Osteocyte (in vitro differentiated cells): ENCODE data around the gene SEPTIN2. TPM values are rescaled to one million over a fixed set of nuclear protein-coding genes. Genes with fewer than 3 reads are reported as not detected.
A peak's percentile ranks its signal among the peaks of the same experiment; 100 is the strongest.

Experiments used
- DNase-seq: peaks from one replicate; pipeline ENCODE4 v3.0.0; 2021; ENCODE audit warnings: mixed read lengths; ENCODE audit not compliant: unreplicated experiment; ENCODE audit errors: extremely low spot score
- H3K27ac Mint-ChIP-seq: one replicate; pipeline ENCODE4 v1.8.0; 2021; ENCODE audit warnings: mild to moderate bottlenecking, mixed read lengths; ENCODE audit not compliant: unreplicated experiment
- H3K27me3 Mint-ChIP-seq: one replicate; pipeline ENCODE4 v1.8.0; 2021; ENCODE audit warnings: mixed read lengths; ENCODE audit not compliant: unreplicated experiment
- H3K36me3 Mint-ChIP-seq: one replicate; pipeline ENCODE4 v1.8.0; 2021; ENCODE audit warnings: mixed read lengths; ENCODE audit not compliant: unreplicated experiment
- H3K4me1 Mint-ChIP-seq: one replicate; pipeline ENCODE4 v1.8.0; 2021; ENCODE audit warnings: mixed read lengths; ENCODE audit not compliant: unreplicated experiment
- H3K4me3 Mint-ChIP-seq: one replicate; pipeline ENCODE4 v1.8.0; 2021; ENCODE audit warnings: mild to moderate bottlenecking, moderate library complexity, mixed read lengths; ENCODE audit not compliant: unreplicated experiment
- H3K9me3 Mint-ChIP-seq: one replicate; pipeline ENCODE4 v1.8.0; 2021; ENCODE audit warnings: mixed read lengths; ENCODE audit not compliant: unreplicated experiment
- CTCF ChIP-seq: fragments of 200-600 bp; sonication (generic); IDR thresholded peaks from 2 replicates; pipeline ENCODE4 v1.5.0; 2021; ENCODE audit warnings: antibody characterized with exemption, mild to moderate bottlenecking, moderate library complexity
- total RNA-seq: library from RNA; stranded (reverse); gene quantifications from 2 replicates; pipeline ENCODE4 v1.2.1, GENCODE V29; 2021

The SEPTIN2 gene
- total RNA-seq, 1 donor from 2014 or later: 547 TPM

DNA sequence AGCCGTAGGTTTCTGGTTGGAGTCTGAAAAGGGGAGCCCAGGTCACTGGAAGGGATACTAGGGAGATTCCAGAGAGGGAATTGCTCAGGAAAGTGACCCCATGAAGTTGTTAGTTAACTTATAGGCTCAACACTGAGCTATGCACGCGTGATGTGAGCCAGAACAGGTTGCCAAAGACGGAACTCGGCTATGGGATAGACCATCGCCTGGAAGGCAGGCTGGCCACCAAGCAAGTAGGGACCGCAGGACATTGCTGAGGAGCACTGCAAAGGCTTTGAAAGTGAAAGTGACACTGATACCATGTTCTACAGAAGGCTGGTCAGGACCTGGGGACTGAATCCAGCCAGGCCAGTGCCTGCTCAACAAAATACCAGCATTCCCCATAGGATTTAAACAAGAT is 47.7 kb downstream of the SEPTIN2 start:
- DNase-seq: no peak
- H3K4me3 Mint-ChIP-seq: peak overlapping the region; percentile 23
- H3K4me1 Mint-ChIP-seq: peaks cover 37% of the 10 kb centered on the region
- TF ChIP-seq CTCF: no peak
- peaks cover 3% of the 10 kb centered on the region for H3K36me3 Mint-ChIP-seq
- H3K27ac Mint-ChIP-seq: no peak overlapping the region
- no peaks in the 10 kb centered on the region for H3K27me3 Mint-ChIP-seq
- no peaks in the 10 kb centered on the region for H3K9me3 Mint-ChIP-seq

GRCh38 chr2:241364781-241365180 is 49.1 kb downstream of the SEPTIN2 start:
- no peaks in the 10 kb centered on the region for H3K9me3 Mint-ChIP-seq
- no peaks in the 10 kb centered on the region for H3K27me3 Mint-ChIP-seq
- peaks cover 40% of the 10 kb centered on the region for H3K4me1 Mint-ChIP-seq
- peaks cover 3% of the 10 kb centered on the region for H3K36me3 Mint-ChIP-seq
- H3K4me3 Mint-ChIP-seq: no peak overlapping the region
- no peak for TF ChIP-seq CTCF
- no peak for DNase-seq
- H3K27ac Mint-ChIP-seq: peak overlapping the region; percentile 43

DNA sequence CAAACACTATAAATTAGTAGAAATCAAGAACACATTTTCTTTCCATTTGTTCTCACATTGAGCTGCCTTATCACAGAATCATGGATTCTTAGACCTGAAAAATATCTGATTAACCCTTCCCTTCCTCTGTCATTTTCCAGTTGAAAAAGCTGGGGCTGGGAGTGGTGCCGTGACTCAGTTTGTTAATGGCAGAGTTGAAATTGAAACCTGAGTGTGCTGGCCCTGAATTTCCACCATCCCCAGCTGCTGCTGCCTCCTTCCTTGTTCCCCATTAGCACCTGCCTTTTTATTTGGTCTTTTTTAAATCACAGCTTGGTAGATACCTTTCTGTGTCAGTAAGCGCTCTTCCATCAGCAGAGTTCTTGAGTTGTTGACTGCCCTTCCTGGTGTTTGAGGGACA is 51.0 kb downstream of the SEPTIN2 start:
- Mint-ChIP-seq H3K9me3 (no peaks in the 10 kb centered on the region), H3K4me3 (no peak overlapping the region), H3K27me3 (no peaks in the 10 kb centered on the region), H3K27ac (no peak overlapping the region), H3K4me1 (peaks cover 41% of the 10 kb centered on the region), H3K36me3 (peaks cover 6% of the 10 kb centered on the region)
- DNase-seq: no peak
- no peak for TF ChIP-seq CTCF

DNA sequence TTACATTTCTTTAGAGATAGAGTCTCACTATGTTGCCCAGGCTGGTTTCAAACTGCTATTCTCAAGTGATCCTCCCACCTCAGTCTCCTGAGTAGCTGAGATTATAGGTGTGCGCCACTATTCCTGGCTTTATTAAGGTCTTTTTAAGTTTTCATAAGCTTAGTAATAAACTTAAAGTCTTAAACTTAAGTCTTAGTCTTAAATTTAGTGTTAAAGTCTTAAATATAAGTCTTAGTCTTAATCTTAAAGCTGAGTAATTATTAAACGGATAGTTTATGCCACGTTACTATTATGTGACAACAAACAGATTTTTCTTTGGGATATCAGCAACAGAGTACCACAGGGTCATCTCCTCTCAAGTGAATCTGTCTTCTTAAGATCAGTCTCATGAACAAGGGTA is 52.9 kb downstream of the SEPTIN2 start:
- H3K4me3 Mint-ChIP-seq: no peak overlapping the region
- H3K27ac Mint-ChIP-seq: no peak overlapping the region
- no peaks in the 10 kb centered on the region for H3K27me3 Mint-ChIP-seq
- H3K4me1 Mint-ChIP-seq: peaks cover 48% of the 10 kb centered on the region
- peaks cover 9% of the 10 kb centered on the region for H3K36me3 Mint-ChIP-seq
- no peak for TF ChIP-seq CTCF
- DNase-seq: no peak
- no peaks in the 10 kb centered on the region for H3K9me3 Mint-ChIP-seq

GRCh38 chr2:241372361-241372992 is 56.8 kb downstream of the SEPTIN2 start:
- no peak overlapping the region for H3K4me3 Mint-ChIP-seq

More at GRCh38 chr2:241372361-241372992, 56.8 kb downstream of the SEPTIN2 start:
- peak overlapping the region; percentile 41 for H3K27ac Mint-ChIP-seq
- no peaks in the 10 kb centered on the region for H3K27me3 Mint-ChIP-seq
- H3K9me3 Mint-ChIP-seq: no peaks in the 10 kb centered on the region
- H3K36me3 Mint-ChIP-seq: peaks cover 28% of the 10 kb centered on the region
- H3K4me1 Mint-ChIP-seq: peaks cover 44% of the 10 kb centered on the region
- no peak for DNase-seq
- no peak for TF ChIP-seq CTCF
